KMS-11 (cell line): Measurements from ENCODE around the gene PRKAR1B.

Experiments
- H2AFZ ChIP-seq: fragments of 200-600 bp; sonication (generic); 2 replicates; pipeline ENCODE4 v1.6.1; 2016; ENCODE audit warnings: antibody characterized with exemption, mixed run types, low read depth
- H3K27ac ChIP-seq: fragments of 200-600 bp; sonication (generic); 2 replicates; pipeline ENCODE4 v1.6.1; 2016; ENCODE audit warnings: mild to moderate bottlenecking, mixed run types
- H3K27me3 ChIP-seq: fragments of 200-600 bp; sonication (generic); 2 replicates; pipeline ENCODE4 v1.6.1; 2017; ENCODE audit warnings: mild to moderate bottlenecking, low read depth, mixed run types, moderate library complexity; ENCODE audit not compliant: insufficient read depth
- H3K36me3 ChIP-seq: fragments of 200-600 bp; sonication (generic); 2 replicates; pipeline ENCODE4 v1.6.1; 2017; ENCODE audit warnings: mild to moderate bottlenecking, mixed run types; ENCODE audit not compliant: insufficient read depth
- H3K4me1 ChIP-seq: fragments of 200-600 bp; sonication (generic); 2 replicates; pipeline ENCODE4 v1.6.1; 2016; ENCODE audit warnings: mild to moderate bottlenecking, low read depth, mixed run types; ENCODE audit not compliant: poor library complexity, severe bottlenecking
- H3K4me2 ChIP-seq: fragments of 200-600 bp; sonication (generic); 2 replicates; pipeline ENCODE4 v1.7.0; 2016; ENCODE audit warnings: mild to moderate bottlenecking, mixed run types
- H3K4me3 ChIP-seq: fragments of 200-600 bp; sonication (generic); IDR thresholded peaks from 2 replicates; pipeline ENCODE4 v1.6.1; 2017; ENCODE audit warnings: low read depth, low read length, mixed read lengths; ENCODE audit not compliant: insufficient read depth
- H3K79me2 ChIP-seq: fragments of 200-600 bp; sonication (generic); 2 replicates; pipeline ENCODE4 v1.6.1; 2016; ENCODE audit warnings: low read depth, mixed run types; ENCODE audit not compliant: insufficient read depth
- H3K9ac ChIP-seq: fragments of 200-600 bp; sonication (generic); 2 replicates; pipeline ENCODE4 v1.6.1; 2016; ENCODE audit warnings: mild to moderate bottlenecking, mixed run types
- H4K20me1 ChIP-seq: fragments of 200-600 bp; sonication (generic); 2 replicates; pipeline ENCODE4 v1.6.1; 2016; ENCODE audit warnings: mild to moderate bottlenecking, mixed run types; ENCODE audit not compliant: insufficient read depth
- TF ChIP-seq, protein P1 (sequence below): fragments of 200-600 bp; sonication (generic); conservative IDR thresholded peaks from 2 replicates; pipeline ENCODE4 v1.6.1; 2017; ENCODE audit warnings: low read depth, mild to moderate bottlenecking, antibody characterized with exemption, low read length, moderate library complexity, mixed read lengths

Gene PRKAR1B

DNA sequence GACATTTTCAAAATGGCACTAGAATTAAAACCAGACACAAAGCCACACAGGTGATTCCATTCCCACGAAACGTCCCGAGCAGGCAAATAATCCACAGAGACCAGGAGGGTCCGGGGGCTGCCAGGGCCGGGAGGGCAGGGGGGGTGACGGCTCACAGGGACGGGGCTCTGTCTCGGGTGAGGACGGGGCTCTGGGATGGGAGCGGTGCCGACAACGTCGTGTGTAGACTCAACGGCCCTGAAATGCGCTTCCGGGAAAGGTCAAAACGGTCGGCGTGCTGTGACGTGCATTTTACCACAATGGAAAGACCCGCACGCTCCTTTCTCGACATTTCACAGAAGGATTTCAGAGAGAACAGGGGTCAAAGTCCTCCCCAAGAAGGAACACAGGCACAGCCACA is 144.2 kb downstream of the PRKAR1B start:
- TF ChIP-seq, protein P1, sequence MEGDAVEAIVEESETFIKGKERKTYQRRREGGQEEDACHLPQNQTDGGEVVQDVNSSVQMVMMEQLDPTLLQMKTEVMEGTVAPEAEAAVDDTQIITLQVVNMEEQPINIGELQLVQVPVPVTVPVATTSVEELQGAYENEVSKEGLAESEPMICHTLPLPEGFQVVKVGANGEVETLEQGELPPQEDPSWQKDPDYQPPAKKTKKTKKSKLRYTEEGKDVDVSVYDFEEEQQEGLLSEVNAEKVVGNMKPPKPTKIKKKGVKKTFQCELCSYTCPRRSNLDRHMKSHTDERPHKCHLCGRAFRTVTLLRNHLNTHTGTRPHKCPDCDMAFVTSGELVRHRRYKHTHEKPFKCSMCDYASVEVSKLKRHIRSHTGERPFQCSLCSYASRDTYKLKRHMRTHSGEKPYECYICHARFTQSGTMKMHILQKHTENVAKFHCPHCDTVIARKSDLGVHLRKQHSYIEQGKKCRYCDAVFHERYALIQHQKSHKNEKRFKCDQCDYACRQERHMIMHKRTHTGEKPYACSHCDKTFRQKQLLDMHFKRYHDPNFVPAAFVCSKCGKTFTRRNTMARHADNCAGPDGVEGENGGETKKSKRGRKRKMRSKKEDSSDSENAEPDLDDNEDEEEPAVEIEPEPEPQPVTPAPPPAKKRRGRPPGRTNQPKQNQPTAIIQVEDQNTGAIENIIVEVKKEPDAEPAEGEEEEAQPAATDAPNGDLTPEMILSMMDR: no peak
- H3K36me3 ChIP-seq: no peaks in the 10 kb centered on the region
- no peak overlapping the region for H2AFZ ChIP-seq
- no peak overlapping the region for H3K9ac ChIP-seq
- H3K4me1 ChIP-seq: no peaks in the 10 kb centered on the region
- no peak overlapping the region for H3K27ac ChIP-seq
- H3K79me2 ChIP-seq: no peaks in the 10 kb centered on the region
- no peaks in the 10 kb centered on the region for H4K20me1 ChIP-seq
- H3K27me3 ChIP-seq: no peaks in the 10 kb centered on the region
- no peak overlapping the region for H3K4me3 ChIP-seq
- no peak overlapping the region for H3K4me2 ChIP-seq

DNA sequence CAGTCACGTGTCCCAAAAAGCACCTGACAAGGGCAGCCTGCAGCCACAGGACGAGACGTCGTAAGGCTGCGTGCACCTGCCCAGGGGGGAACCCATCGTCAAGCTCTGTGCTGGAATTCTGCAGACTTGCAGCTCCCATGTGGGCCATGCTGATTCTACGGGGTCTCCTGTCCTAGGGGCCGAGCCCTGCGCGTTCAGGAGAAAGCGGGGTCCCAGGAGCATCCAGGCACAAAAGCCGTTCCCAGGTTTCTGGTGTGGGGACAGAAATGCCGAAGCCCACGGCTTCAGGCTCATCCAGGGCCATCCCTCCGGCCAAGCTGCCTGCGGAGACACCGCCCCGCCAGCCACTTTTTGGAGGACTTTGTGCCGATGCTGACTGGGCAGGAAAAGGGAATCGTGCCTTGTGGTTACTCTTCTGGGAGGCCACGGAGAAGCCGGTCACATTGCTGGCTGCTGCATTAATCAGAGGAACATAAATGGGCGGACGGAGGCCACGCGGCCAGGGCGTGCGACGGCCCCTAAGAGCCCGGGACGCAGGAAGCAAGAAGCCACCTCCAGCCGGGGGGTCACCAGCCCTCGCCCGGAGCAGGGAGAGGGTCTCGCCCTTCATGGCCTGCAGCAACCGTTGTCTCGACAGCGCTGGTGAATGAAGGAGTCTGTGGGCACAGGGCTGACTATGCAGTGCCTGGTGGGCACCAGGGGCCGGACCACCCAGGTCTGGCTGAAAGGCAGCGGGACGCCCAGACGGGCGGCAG is 144.8 kb downstream of the PRKAR1B start:
- Histone ChIP-seq H3K27ac (no peak overlapping the region), H3K4me2 (no peak overlapping the region)

DNA sequence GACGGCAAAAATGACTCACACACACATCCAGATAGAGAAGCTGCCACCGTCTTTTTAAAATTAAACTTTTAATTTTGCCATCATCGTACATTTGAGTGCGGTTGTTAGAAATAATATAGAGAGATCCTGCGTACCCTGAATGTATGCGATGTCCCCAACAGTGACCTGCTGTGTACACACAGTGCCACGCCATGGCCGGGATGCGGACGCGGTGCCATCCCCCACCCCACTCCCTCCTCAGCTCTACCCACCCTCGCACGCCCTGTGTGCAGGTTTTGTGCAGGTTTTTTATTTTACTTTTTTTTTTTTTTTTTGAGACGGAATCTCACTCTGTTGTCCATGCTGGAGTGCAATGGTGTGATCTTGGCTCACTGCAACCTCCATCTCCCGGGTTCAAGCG is 148.7 kb downstream of the PRKAR1B start:
- H3K27me3 ChIP-seq: no peaks in the 10 kb centered on the region
- H2AFZ ChIP-seq: no peak overlapping the region
- H3K27ac ChIP-seq: no peak overlapping the region
- no peaks in the 10 kb centered on the region for H3K79me2 ChIP-seq
- no peaks in the 10 kb centered on the region for H4K20me1 ChIP-seq
- TF ChIP-seq, protein P1: no peak
- H3K4me3 ChIP-seq: no peak overlapping the region
- H3K4me2 ChIP-seq: no peak overlapping the region
- no peak overlapping the region for H3K9ac ChIP-seq
- H3K36me3 ChIP-seq: no peaks in the 10 kb centered on the region
- no peaks in the 10 kb centered on the region for H3K4me1 ChIP-seq

More for the DNA sequence above, 144.8 kb downstream of the PRKAR1B start:
- H3K4me1 ChIP-seq: no peaks in the 10 kb centered on the region
- H4K20me1 ChIP-seq: no peaks in the 10 kb centered on the region
- no peaks in the 10 kb centered on the region for H3K27me3 ChIP-seq
- TF ChIP-seq, protein P1: no peak
- H3K9ac ChIP-seq: no peak overlapping the region
- no peak overlapping the region for H3K4me3 ChIP-seq
- no peaks in the 10 kb centered on the region for H3K36me3 ChIP-seq
- H2AFZ ChIP-seq: no peak overlapping the region
- H3K79me2 ChIP-seq: no peaks in the 10 kb centered on the region

DNA sequence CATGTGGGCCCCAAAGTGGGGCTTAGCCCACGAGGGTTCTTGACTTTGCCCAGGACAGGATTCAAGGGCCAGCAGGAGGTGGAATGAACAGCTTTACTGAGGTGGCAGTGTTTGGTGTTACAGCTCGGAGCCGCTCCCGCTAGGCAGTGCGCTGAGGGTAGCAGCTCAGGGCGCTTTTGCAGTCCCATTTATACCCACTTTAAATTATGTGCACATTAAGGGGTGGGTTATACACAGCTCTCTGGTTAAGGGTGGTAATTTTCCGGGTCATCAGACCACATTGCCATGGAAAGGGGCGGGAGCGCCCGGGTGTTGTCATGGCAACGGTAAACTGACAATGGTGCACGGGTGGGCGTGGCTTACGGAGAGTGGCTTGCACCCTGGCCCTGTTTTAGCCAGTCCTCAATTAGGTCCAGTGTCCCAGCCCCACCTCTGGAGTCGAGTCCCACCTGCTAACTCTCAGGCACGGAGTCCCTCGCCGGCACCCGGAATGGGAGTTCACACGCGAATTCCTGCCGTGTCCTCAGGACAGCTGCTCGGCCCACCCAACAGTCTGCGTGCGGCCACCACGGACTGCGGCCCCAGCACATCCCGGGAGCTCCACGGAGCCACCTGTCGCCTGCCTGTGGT is 149.2 kb downstream of the PRKAR1B start:
- Histone ChIP-seq H2AFZ (no peak overlapping the region), H3K4me2 (no peak overlapping the region), H3K79me2 (no peaks in the 10 kb centered on the region), H3K4me1 (no peaks in the 10 kb centered on the region), H3K27ac (no peak overlapping the region), H3K9ac (no peak overlapping the region), H3K4me3 (no peak overlapping the region), H3K36me3 (no peaks in the 10 kb centered on the region), H3K27me3 (no peaks in the 10 kb centered on the region), H4K20me1 (no peaks in the 10 kb centered on the region)
- TF ChIP-seq, protein P1: no peak
